Astrocyte (in vitro differentiated cells and primary cell): ENCODE data around the gene CDKL2. TPM values are rescaled to one million over a fixed set of nuclear protein-coding genes. Genes with fewer than 3 reads are reported as not detected.

ENCODE experiments used
- DNase-seq: peaks from one replicate; pipeline ENCODE4 v3.0.0-alpha.2; 2010; ENCODE audit warnings: low read depth
- FAIRE-seq: peaks from 2 replicates; lab custom pipeline; 2011; peaks lifted over from hg19 to GRCh38; lab: Jason Lieb, UNC
- H2AFZ ChIP-seq: 2 replicates; pipeline ENCODE4 v1.6.0; 2012; ENCODE audit warnings: low read depth, low read length, inconsistent platforms
- H3K27ac ChIP-seq: 2 replicates; pipeline ENCODE4 v1.5.1; 2011; ENCODE audit warnings: low read depth, low read length, inconsistent platforms
- H3K27me3 ChIP-seq: 2 replicates; pipeline ENCODE4 v1.6.0; 2011; ENCODE audit warnings: low read length, inconsistent platforms; ENCODE audit not compliant: insufficient read depth
- H3K36me3 ChIP-seq: 2 replicates; pipeline ENCODE4 v1.5.1; 2011; ENCODE audit warnings: low read length, inconsistent platforms; ENCODE audit not compliant: insufficient read depth
- H3K4me1 ChIP-seq: 2 replicates; pipeline ENCODE4 v1.5.1; 2011; ENCODE audit warnings: low read length, inconsistent platforms; ENCODE audit not compliant: insufficient read depth
- H3K4me2 ChIP-seq: 2 replicates; pipeline ENCODE4 v1.6.0; 2012; ENCODE audit warnings: low read length, inconsistent platforms
- H3K4me3 ChIP-seq: 2 replicates; pipeline ENCODE4 v1.5.1; 2011; ENCODE audit warnings: low read depth, mild to moderate bottlenecking, low read length, inconsistent platforms; ENCODE audit not compliant: insufficient read depth
- H3K79me2 ChIP-seq: 2 replicates; pipeline ENCODE4 v1.6.0; 2012; ENCODE audit warnings: mild to moderate bottlenecking, low read length, inconsistent platforms; ENCODE audit not compliant: insufficient read depth
- H3K9ac ChIP-seq: 2 replicates; pipeline ENCODE4 v1.6.0; 2012; ENCODE audit warnings: mild to moderate bottlenecking, low read length, inconsistent platforms
- H3K9me3 ChIP-seq: 2 replicates; pipeline ENCODE4 v1.5.1; 2012; ENCODE audit warnings: low read depth, mild to moderate bottlenecking, low read length, inconsistent platforms; ENCODE audit not compliant: insufficient read depth
- H4K20me1 ChIP-seq: 2 replicates; pipeline ENCODE4 v1.6.0; 2012; ENCODE audit warnings: low read length, inconsistent platforms; ENCODE audit not compliant: insufficient read depth
- H3K27ac Mint-ChIP-seq: one replicate; pipeline ENCODE4 v1.8.0; 2021; ENCODE audit warnings: mild to moderate bottlenecking, mixed read lengths; ENCODE audit not compliant: unreplicated experiment
- H3K27me3 Mint-ChIP-seq: one replicate; pipeline ENCODE4 v1.8.0; 2021; ENCODE audit warnings: low read depth, mixed read lengths; ENCODE audit not compliant: unreplicated experiment
- H3K36me3 Mint-ChIP-seq: one replicate; pipeline ENCODE4 v1.8.0; 2021; ENCODE audit warnings: low read depth, mixed read lengths; ENCODE audit not compliant: unreplicated experiment
- H3K4me1 Mint-ChIP-seq: one replicate; pipeline ENCODE4 v1.8.0; 2021; ENCODE audit warnings: low read depth, mixed read lengths; ENCODE audit not compliant: unreplicated experiment
- H3K4me3 Mint-ChIP-seq: one replicate; pipeline ENCODE4 v1.8.0; 2021; ENCODE audit warnings: mild to moderate bottlenecking, moderate library complexity, mixed read lengths; ENCODE audit not compliant: unreplicated experiment
- H3K9me3 Mint-ChIP-seq: one replicate; pipeline ENCODE4 v1.8.0; 2021; ENCODE audit warnings: mild to moderate bottlenecking, mixed read lengths; ENCODE audit not compliant: unreplicated experiment
- CTCF ChIP-seq: IDR thresholded peaks from 2 replicates; pipeline ENCODE4 v1.5.1; 2011; ENCODE audit warnings: low read depth, mild to moderate bottlenecking, inconsistent platforms, low read length, moderate library complexity; ENCODE audit not compliant: insufficient read depth
- EZH2 ChIP-seq: IDR thresholded peaks from 2 replicates; pipeline ENCODE4 v1.6.1; 2012; ENCODE audit warnings: mild to moderate bottlenecking, low read length, inconsistent platforms; ENCODE audit not compliant: insufficient read depth
- total RNA-seq: library from RNA; stranded (reverse); gene quantifications from 2 replicates; pipeline ENCODE4 v1.2.1, GENCODE V29; 2021

Gene CDKL2
- total RNA-seq, 1 donor from 2014 or later = 3.7 TPM

- Histone ChIP-seq H3K79me2 (no peaks in the 10 kb centered on the region), H3K4me1 (no peaks in the 10 kb centered on the region), H4K20me1 (no peaks in the 10 kb centered on the region), H3K4me3 (no peak overlapping the region), H2AFZ (no peak overlapping the region), H3K9me3 (peaks cover 4% of the 10 kb centered on the region), H3K9ac (no peak overlapping the region), H3K27ac (no peak overlapping the region), H3K4me2 (no peak overlapping the region), H3K36me3 (no peaks in the 10 kb centered on the region), H3K27me3 (no peaks in the 10 kb centered on the region)
- DNase-seq (no peak), FAIRE-seq (no peak)
- no peak overlapping the region for H3K4me3 Mint-ChIP-seq
- TF ChIP-seq EZH2 (no peak), CTCF (no peak)
- no peak overlapping the region for H3K27ac Mint-ChIP-seq
- peaks cover 5% of the 10 kb centered on the region for H3K36me3 Mint-ChIP-seq
- no peaks in the 10 kb centered on the region for H3K4me1 Mint-ChIP-seq
- H3K9me3 Mint-ChIP-seq = peaks cover 9% of the 10 kb centered on the region
- H3K27me3 Mint-ChIP-seq = no peaks in the 10 kb centered on the region
These were observed 18.0 kb downstream of the CDKL2 start for GRCh38 chr4:75612306-75612705.

GRCh38 chr4:75605928-75606327, 24.4 kb downstream of the CDKL2 start:
- Histone ChIP-seq H3K9ac (no peak overlapping the region), H3K27me3 (no peaks in the 10 kb centered on the region), H2AFZ (no peak overlapping the region), H3K79me2 (no peaks in the 10 kb centered on the region), H3K4me2 (no peak overlapping the region), H4K20me1 (no peaks in the 10 kb centered on the region), H3K36me3 (no peaks in the 10 kb centered on the region), H3K9me3 (no peaks in the 10 kb centered on the region), H3K4me3 (no peak overlapping the region), H3K4me1 (no peaks in the 10 kb centered on the region), H3K27ac (no peak overlapping the region)
- Mint-ChIP-seq H3K27ac (no peak overlapping the region), H3K4me1 (no peaks in the 10 kb centered on the region), H3K4me3 (no peak overlapping the region), H3K27me3 (no peaks in the 10 kb centered on the region), H3K9me3 (no peaks in the 10 kb centered on the region), H3K36me3 (no peaks in the 10 kb centered on the region)
- TF ChIP-seq EZH2 (no peak), CTCF (no peak)
- FAIRE-seq (no peak), DNase-seq (no peak)

- H3K79me2 ChIP-seq = no peaks in the 10 kb centered on the region
- Mint-ChIP-seq H3K27ac (no peak overlapping the region), H3K9me3 (no peaks in the 10 kb centered on the region), H3K27me3 (no peaks in the 10 kb centered on the region), H3K36me3 (no peaks in the 10 kb centered on the region), H3K4me1 (peaks cover 7% of the 10 kb centered on the region), H3K4me3 (no peak overlapping the region)
- no peak overlapping the region for H3K27ac ChIP-seq
- H3K4me3 ChIP-seq = no peak overlapping the region
- no peak for TF ChIP-seq CTCF
- no peak for TF ChIP-seq EZH2
- no peaks in the 10 kb centered on the region for H3K36me3 ChIP-seq
- FAIRE-seq = no peak
- no peaks in the 10 kb centered on the region for H3K27me3 ChIP-seq
- H3K4me1 ChIP-seq = no peaks in the 10 kb centered on the region
- H2AFZ ChIP-seq = no peak overlapping the region
- H4K20me1 ChIP-seq = no peaks in the 10 kb centered on the region
- DNase-seq = no peak
- H3K9ac ChIP-seq = no peak overlapping the region
- H3K9me3 ChIP-seq = no peaks in the 10 kb centered on the region
- H3K4me2 ChIP-seq = no peak overlapping the region
These were observed 30.7 kb downstream of the CDKL2 start for GRCh38 chr4:75599647-75600046.
